Retinal pigment epithelial cell (primary cell): Measurements from ENCODE around the gene SGPP2.
"Not testable (repeated sequence)": the region's sequence is repeated elsewhere in the genome, so short reads cannot be mapped to it uniquely, and the experiment has no call there.

Source experiments
- DNase-seq: peaks from one replicate; pipeline ENCODE4 v3.0.0-alpha.2; 2010; ENCODE audit warnings: low read depth
- H3K4me3 ChIP-seq: 2 replicates; pipeline ENCODE4 v1.5.1; 2011; ENCODE audit warnings: mild to moderate bottlenecking, low read length, control low read depth, moderate library complexity
- TF ChIP-seq, protein P1 (sequence below): conservative IDR thresholded peaks from 2 replicates; pipeline ENCODE4 v1.5.1; 2011; ENCODE audit warnings: low read depth, low read length, control low read depth, inconsistent platforms

Gene SGPP2

DNA sequence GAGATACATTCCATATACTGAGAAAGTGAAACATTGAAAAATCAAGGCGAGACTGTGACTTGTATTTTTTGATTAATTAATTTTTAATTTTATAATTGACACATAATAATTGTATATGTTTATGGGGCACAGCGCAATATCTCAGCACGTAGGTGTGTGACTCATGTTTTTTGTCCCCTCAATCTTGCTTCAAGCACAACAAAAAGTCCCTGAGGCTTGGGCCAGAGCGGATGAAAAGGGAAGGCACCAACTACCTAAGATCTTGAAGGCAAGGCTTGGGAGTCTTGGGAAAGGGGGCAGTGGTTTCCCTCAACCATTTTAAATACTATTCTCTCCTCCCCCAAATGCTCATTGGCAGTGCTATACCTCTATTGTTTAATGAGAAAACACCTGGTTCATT lies 9.9 kb downstream of the SGPP2 start:
- TF ChIP-seq, protein P1, sequence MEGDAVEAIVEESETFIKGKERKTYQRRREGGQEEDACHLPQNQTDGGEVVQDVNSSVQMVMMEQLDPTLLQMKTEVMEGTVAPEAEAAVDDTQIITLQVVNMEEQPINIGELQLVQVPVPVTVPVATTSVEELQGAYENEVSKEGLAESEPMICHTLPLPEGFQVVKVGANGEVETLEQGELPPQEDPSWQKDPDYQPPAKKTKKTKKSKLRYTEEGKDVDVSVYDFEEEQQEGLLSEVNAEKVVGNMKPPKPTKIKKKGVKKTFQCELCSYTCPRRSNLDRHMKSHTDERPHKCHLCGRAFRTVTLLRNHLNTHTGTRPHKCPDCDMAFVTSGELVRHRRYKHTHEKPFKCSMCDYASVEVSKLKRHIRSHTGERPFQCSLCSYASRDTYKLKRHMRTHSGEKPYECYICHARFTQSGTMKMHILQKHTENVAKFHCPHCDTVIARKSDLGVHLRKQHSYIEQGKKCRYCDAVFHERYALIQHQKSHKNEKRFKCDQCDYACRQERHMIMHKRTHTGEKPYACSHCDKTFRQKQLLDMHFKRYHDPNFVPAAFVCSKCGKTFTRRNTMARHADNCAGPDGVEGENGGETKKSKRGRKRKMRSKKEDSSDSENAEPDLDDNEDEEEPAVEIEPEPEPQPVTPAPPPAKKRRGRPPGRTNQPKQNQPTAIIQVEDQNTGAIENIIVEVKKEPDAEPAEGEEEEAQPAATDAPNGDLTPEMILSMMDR: no peak
- DNase-seq: no peak
- H3K4me3 ChIP-seq: no peak overlapping the region

- DNase-seq, H3K4me3 ChIP-seq: not testable (repeated sequence)
Observed at GRCh38 chr2:222435400-222436039, 11.2 kb downstream of the SGPP2 start.

DNA sequence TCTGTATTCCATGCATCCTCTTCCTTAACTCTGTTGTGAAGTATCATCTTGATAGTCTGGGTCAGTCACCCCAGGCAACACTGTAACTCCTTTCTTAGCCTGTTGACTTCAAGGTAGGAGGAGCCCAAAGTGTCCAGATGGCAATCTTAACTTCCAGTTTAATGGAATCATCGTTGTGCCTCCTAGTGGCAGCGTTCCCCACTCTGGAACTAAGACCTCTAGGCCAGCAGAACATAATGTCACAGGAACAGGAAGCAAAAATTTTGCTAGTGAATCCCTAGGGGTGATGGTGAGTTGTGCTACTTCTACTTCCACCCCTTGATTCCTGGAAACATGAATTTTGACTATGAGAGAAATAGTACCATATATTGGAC lies 11.7 kb downstream of the SGPP2 start:
- no peak for DNase-seq
- TF ChIP-seq, protein P1: no peak
- H3K4me3 ChIP-seq: no peak overlapping the region

DNA sequence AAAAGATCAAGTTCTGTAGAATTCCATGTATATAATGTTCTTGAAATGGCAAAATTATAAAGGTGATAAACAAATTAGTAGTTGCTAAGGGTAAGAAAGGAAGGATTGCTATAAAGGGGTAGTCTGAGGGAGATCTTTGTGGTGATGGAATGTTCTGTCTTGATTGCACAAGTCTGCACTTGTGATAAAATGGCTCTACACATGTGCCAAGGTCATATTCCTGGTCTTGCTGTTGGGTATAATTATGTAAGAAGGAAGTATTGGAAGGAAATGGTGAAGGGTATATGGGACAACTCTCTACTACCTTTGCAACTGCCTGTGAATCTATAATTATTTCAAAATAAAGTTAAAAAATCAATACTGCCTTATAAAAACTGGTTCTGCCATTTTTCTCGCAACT lies 15.3 kb downstream of the SGPP2 start:
- no peak for DNase-seq
- TF ChIP-seq, protein P1: no peak
- H3K4me3 ChIP-seq: no peak overlapping the region

- TF ChIP-seq, protein P1: no peak
- H3K4me3 ChIP-seq: no peak overlapping the region
- DNase-seq: peak; percentile 13
Observed at GRCh38 chr2:222440673-222441422, 16.5 kb downstream of the SGPP2 start.

GRCh38 chr2:222442665-222443064 lies 18.3 kb downstream of the SGPP2 start:
- no peak overlapping the region for H3K4me3 ChIP-seq
- no peak for DNase-seq
- TF ChIP-seq, protein P1: no peak

GRCh38 chr2:222445227-222445626 lies 20.9 kb downstream of the SGPP2 start:
- DNase-seq: no peak
- no peak overlapping the region for H3K4me3 ChIP-seq
- TF ChIP-seq, protein P1: no peak
